H9 (cell line): ENCODE results near the gene EPHA2. TPM values are rescaled to one million over a fixed set of nuclear protein-coding genes. Genes with fewer than 3 reads are reported as not detected.

ENCODE experiments used
- DNase-seq: peaks from one replicate; pipeline ENCODE4 v3.0.0-alpha.2; 2017
- H2AFZ ChIP-seq: one replicate; pipeline ENCODE4 v1.6.1; 2013; ENCODE audit warnings: mild to moderate bottlenecking, low read length, control low read depth, moderate library complexity
- H2AK5ac ChIP-seq: 2 replicates; pipeline ENCODE4 v1.6.1; 2013; ENCODE audit warnings: low read length, control low read depth, mixed read lengths; ENCODE audit not compliant: insufficient read length
- H2BK120ac ChIP-seq: one replicate; pipeline ENCODE4 v1.6.1; 2013; ENCODE audit warnings: low read depth, mild to moderate bottlenecking, low read length, control low read depth, inconsistent platforms; ENCODE audit not compliant: poor library complexity, severe bottlenecking
- H2BK12ac ChIP-seq: 2 replicates; pipeline ENCODE4 v1.6.1; 2013; ENCODE audit warnings: low read length, control low read depth, mixed read lengths, low read depth; ENCODE audit not compliant: insufficient read length
- H2BK15ac ChIP-seq: 2 replicates; pipeline ENCODE4 v1.6.1; 2013; ENCODE audit warnings: low read depth, low read length, control low read depth
- H2BK20ac ChIP-seq: one replicate; pipeline ENCODE4 v1.6.1; 2013; ENCODE audit warnings: low read depth, mild to moderate bottlenecking, low read length, control low read depth, inconsistent platforms; ENCODE audit not compliant: poor library complexity, severe bottlenecking
- H2BK5ac ChIP-seq: 2 replicates; pipeline ENCODE4 v1.6.1; 2013; ENCODE audit warnings: low read length, control low read depth, mixed read lengths; ENCODE audit not compliant: insufficient read length
- H3K14ac ChIP-seq: 2 replicates; pipeline ENCODE4 v1.6.1; 2013; ENCODE audit warnings: low read length, control low read depth; ENCODE audit not compliant: insufficient read depth
- H3K18ac ChIP-seq: 2 replicates; pipeline ENCODE4 v1.6.1; 2013; ENCODE audit warnings: low read depth, mild to moderate bottlenecking, mixed read lengths, low read length, control low read depth; ENCODE audit not compliant: insufficient read length
- H3K23ac ChIP-seq: 2 replicates; pipeline ENCODE4 v1.6.1; 2013; ENCODE audit warnings: low read length, control low read depth, mixed read lengths, low read depth; ENCODE audit not compliant: insufficient read length
- H3K23me2 ChIP-seq: 2 replicates; pipeline ENCODE4 v1.6.1; 2013; ENCODE audit warnings: low read depth, mild to moderate bottlenecking, mixed read lengths, low read length, control low read depth; ENCODE audit not compliant: insufficient read length, poor library complexity, severe bottlenecking
- H3K27ac ChIP-seq: 2 replicates; pipeline ENCODE4 v1.5.1; 2013; ENCODE audit warnings: low read length, control low read depth, mixed read lengths, low read depth; ENCODE audit not compliant: insufficient read length
- H3K27me3 ChIP-seq: 2 replicates; pipeline ENCODE4 v1.6.1; 2013; ENCODE audit warnings: low read length, control low read depth, inconsistent platforms; ENCODE audit not compliant: insufficient read depth
- H3K4ac ChIP-seq: 2 replicates; pipeline ENCODE4 v1.6.1; 2013; ENCODE audit warnings: low read depth, mild to moderate bottlenecking, control low read depth, inconsistent platforms, low read length, moderate library complexity
- H3K4me1 ChIP-seq: 2 replicates; pipeline ENCODE4 v1.6.1; 2013; ENCODE audit warnings: low read length, control low read depth, inconsistent platforms; ENCODE audit not compliant: insufficient read depth
- H3K4me2 ChIP-seq: 2 replicates; pipeline ENCODE4 v1.6.1; 2013; ENCODE audit warnings: low read length, control low read depth, mixed read lengths; ENCODE audit not compliant: insufficient read length, insufficient read depth
- H3K56ac ChIP-seq: 2 replicates; pipeline ENCODE4 v1.6.1; 2013; ENCODE audit warnings: low read depth, mild to moderate bottlenecking, mixed read lengths, low read length, control low read depth; ENCODE audit not compliant: insufficient read length
- H3K79me1 ChIP-seq: 2 replicates; pipeline ENCODE4 v1.6.1; 2013; ENCODE audit warnings: low read depth, mild to moderate bottlenecking, moderate library complexity, low read length, control low read depth, inconsistent platforms; ENCODE audit not compliant: insufficient read depth, poor library complexity, severe bottlenecking
- H3K79me2 ChIP-seq: 2 replicates; pipeline ENCODE4 v1.6.1; 2013; ENCODE audit warnings: low read length, control low read depth, inconsistent platforms; ENCODE audit not compliant: insufficient read depth
- H3K9ac ChIP-seq: 2 replicates; pipeline ENCODE4 v1.6.1; 2013; ENCODE audit warnings: low read length, control low read depth, mixed read lengths; ENCODE audit not compliant: insufficient read length; ENCODE audit errors: extremely low read depth
- H3K9me3 ChIP-seq: one replicate; pipeline ENCODE4 v1.6.1; 2013; ENCODE audit warnings: low read depth, low read length, inconsistent platforms; ENCODE audit not compliant: control insufficient read depth
- H3T11ph ChIP-seq: one replicate; pipeline ENCODE4 v1.6.1; 2013; ENCODE audit warnings: mild to moderate bottlenecking, low read length, control low read depth, inconsistent platforms
- H4K20me1 ChIP-seq: one replicate; pipeline ENCODE4 v1.6.1; 2013; ENCODE audit not compliant: control insufficient read depth, insufficient read length, insufficient read depth
- H4K5ac ChIP-seq: 2 replicates; pipeline ENCODE4 v1.6.1; 2013; ENCODE audit warnings: low read depth, mild to moderate bottlenecking, mixed read lengths, low read length, control low read depth; ENCODE audit not compliant: insufficient read length
- H4K8ac ChIP-seq: replicated peaks from 2 replicates; pipeline ENCODE4 v1.6.1; 2013; ENCODE audit warnings: low read length, control low read depth, mixed read lengths, low read depth; ENCODE audit not compliant: insufficient read length
- H4K91ac ChIP-seq: 2 replicates; pipeline ENCODE4 v1.6.1; 2013; ENCODE audit warnings: low read depth, mild to moderate bottlenecking, moderate library complexity, mixed read lengths, low read length, control low read depth; ENCODE audit not compliant: insufficient read length
- H3K27ac Mint-ChIP-seq, 3 experiments: 2 replicates in 2 of 3; 3 replicates in 1 of 3; pipeline ENCODE4 v1.8.0; 2020 to 2021; ENCODE audit warnings: mixed read lengths in 3 of 3, mild to moderate bottlenecking in 1 of 3, moderate library complexity in 1 of 3
- H3K27me3 Mint-ChIP-seq: 2 replicates; pipeline ENCODE4 v1.8.0; 2021; ENCODE audit warnings: low read depth, mild to moderate bottlenecking, moderate library complexity, mixed read lengths
- H3K36me3 Mint-ChIP-seq, 3 experiments: 2 replicates in 2 of 3; 3 replicates in 1 of 3; pipeline ENCODE4 v1.8.0; 2020 to 2021; ENCODE audit warnings: low read depth in 3 of 3, mixed read lengths in 3 of 3; ENCODE audit not compliant: insufficient read depth in 1 of 3
- H3K4me1 Mint-ChIP-seq, 2 experiments: 2 replicates each; pipeline ENCODE4 v1.8.0; 2020; ENCODE audit warnings: mixed read lengths in 2 of 2
- H3K4me3 Mint-ChIP-seq, 2 experiments: 2 replicates in 1 of 2; 3 replicates in 1 of 2; pipeline ENCODE4 v1.8.0; 2020 to 2021; ENCODE audit warnings: mild to moderate bottlenecking in 2 of 2, mixed read lengths in 2 of 2, moderate library complexity in 1 of 2
- H3K9me3 Mint-ChIP-seq, 2 experiments: 2 replicates in 1 of 2; 3 replicates in 1 of 2; pipeline ENCODE4 v1.8.0; 2020; ENCODE audit warnings: mild to moderate bottlenecking in 2 of 2, mixed read lengths in 2 of 2, moderate library complexity in 1 of 2
- CTCF ChIP-seq: fragments of 200-600 bp; sonication (generic); conservative IDR thresholded peaks from 3 replicates; pipeline ENCODE4 v1.8.0; 2021; ENCODE audit warnings: antibody characterized with exemption, mild to moderate bottlenecking
- WGBS: extraction: QIAGEN DNeasy Blood & Tissue Kit; methylation state at CpG from one replicate; pipeline ENCODE4 v1.1.7; 2013; ENCODE audit warnings: missing lambda C conversion rate, low lambda C conversion rate, mixed read lengths; ENCODE audit not compliant: insufficient read length; ENCODE audit errors: extremely low coverage; 5-methylcytosine and 5-hydroxymethylcytosine counted together
- total RNA-seq: library from RNA; stranded (reverse); gene quantifications from 2 replicates; pipeline ENCODE4 v1.2.1, GENCODE V29; 2021

The EPHA2 gene
- total RNA-seq, 1 experiment from 2014 or later, result 33.1 TPM

GRCh38 chr1:16198444-16199156 lies 42.7 kb upstream of the EPHA2 start:
- Histone ChIP-seq H3K14ac (no peak overlapping the region), H3K4me1 (no peaks in the 10 kb centered on the region), H4K5ac (no peak overlapping the region), H3K23ac (no peak overlapping the region), H4K8ac (no peak overlapping the region), H2BK120ac (no peak overlapping the region), H3K4me2 (no peak overlapping the region), H2BK15ac (no peak overlapping the region), H3K9ac (no peak overlapping the region), H4K91ac (no peak overlapping the region), H3K27me3 (no peaks in the 10 kb centered on the region), H2AK5ac (no peak overlapping the region), H4K20me1 (no peaks in the 10 kb centered on the region), H2BK20ac (no peak overlapping the region), H3K79me2 (no peaks in the 10 kb centered on the region; the same call in 1 of the 2 replicates), H3K23me2 (no peaks in the 10 kb centered on the region), H3K9me3 (no peaks in the 10 kb centered on the region), H3T11ph (no peak overlapping the region), H2AFZ (no peak overlapping the region), H3K56ac (no peak overlapping the region), H3K27ac (no peak overlapping the region), H3K79me1 (no peaks in the 10 kb centered on the region), H2BK12ac (no peak overlapping the region), H3K18ac (no peak overlapping the region), H3K4ac (no peak overlapping the region), H2BK5ac (no peak overlapping the region)
- TF ChIP-seq CTCF, result no peak
- no peaks in the 10 kb centered on the region; the same call in 1 of the 2 replicates for H3K27me3 Mint-ChIP-seq
- peak overlapping the region in 1 of 3 experiments; percentile 51; a peak in 1 of 7 replicates for H3K27ac Mint-ChIP-seq
- no peaks in the 10 kb centered on the region for H3K4me1 Mint-ChIP-seq
- no peak overlapping the region for H3K4me3 Mint-ChIP-seq
- H3K36me3 Mint-ChIP-seq, result peaks cover 10 to 47% (median 13%) of the 10 kb centered on the region in 3 experiments; a peak in 6 of 7 replicates
- DNase-seq, result no peak
- WGBS, result no CpG with 5 or more reads among the region's 8 CpGs
- no peaks in the 10 kb centered on the region for H3K9me3 Mint-ChIP-seq
